B cell (primary cell): ENCODE data around the gene S100A13.

ENCODE experiments used
- CTCF ChIP-seq: fragments of 200-600 bp; IDR thresholded peaks from one replicate; pipeline ENCODE4 v1.8.0; 2022; ENCODE audit warnings: antibody characterized with exemption, mild to moderate bottlenecking
- EZH2 ChIP-seq: IDR thresholded peaks from 2 replicates; pipeline ENCODE4 v1.6.1; 2012; ENCODE audit warnings: borderline replicate concordance, low read depth, mild to moderate bottlenecking, moderate library complexity, low read length; ENCODE audit not compliant: insufficient read depth, poor library complexity, severe bottlenecking

GRCh38 chr1:153608742-153609584 is 18.3 kb downstream of the S100A13 start:
- TF ChIP-seq EZH2: no peak
- TF ChIP-seq CTCF: no peak
